GM08714 (cell line): ENCODE results near the gene ARSG.
"Not testable (repeated sequence)": the region's sequence is repeated elsewhere in the genome, so short reads cannot be mapped to it uniquely, and the experiment has no call there.

Experiments
- H3K4me3 ChIP-seq: fragments of 200-500 bp; sonication (Bioruptor generic); 2 replicates; pipeline ENCODE4 v1.5.1; 2014; ENCODE audit warnings: mild to moderate bottlenecking, low read length, inconsistent platforms
- ZNF274 ChIP-seq: IDR thresholded peaks from 2 replicates; pipeline ENCODE4 v1.6.1; 2012; ENCODE audit warnings: mild to moderate bottlenecking, low read depth, low read length

Gene ARSG

GRCh38 chr17:68293490-68294195, 2.3 kb downstream of the ARSG start:
- TF ChIP-seq ZNF274 = no peak
- no peak overlapping the region for H3K4me3 ChIP-seq

GRCh38 chr17:68294196-68294555, 2.9 kb downstream of the ARSG start:
- TF ChIP-seq ZNF274 = no peak
- no peak overlapping the region for H3K4me3 ChIP-seq

GRCh38 chr17:68294617-68295016, 3.3 kb downstream of the ARSG start:
- TF ChIP-seq ZNF274 = no peak
- H3K4me3 ChIP-seq = no peak overlapping the region

- no peak for TF ChIP-seq ZNF274
- H3K4me3 ChIP-seq = no peak overlapping the region
Observed at GRCh38 chr17:68295086-68295485, 3.8 kb downstream of the ARSG start.

- TF ChIP-seq ZNF274 = no peak
- no peak overlapping the region for H3K4me3 ChIP-seq
Observed at GRCh38 chr17:68296217-68297191, 5.2 kb downstream of the ARSG start.

GRCh38 chr17:68297195-68297594, 5.9 kb downstream of the ARSG start:
- no peak for TF ChIP-seq ZNF274
- no peak overlapping the region for H3K4me3 ChIP-seq

GRCh38 chr17:68298601-68299000, 7.3 kb downstream of the ARSG start:
- TF ChIP-seq ZNF274 = no peak
- H3K4me3 ChIP-seq = no peak overlapping the region

GRCh38 chr17:68299817-68300216, 8.5 kb downstream of the ARSG start:
- H3K4me3 ChIP-seq = no peak overlapping the region
- TF ChIP-seq ZNF274 = no peak

GRCh38 chr17:68301438-68301959, 10.2 kb downstream of the ARSG start:
- no peak overlapping the region for H3K4me3 ChIP-seq
- no peak for TF ChIP-seq ZNF274

- no peak for TF ChIP-seq ZNF274
- no peak overlapping the region for H3K4me3 ChIP-seq
Observed at GRCh38 chr17:68302066-68302564, 10.8 kb downstream of the ARSG start.

- no peak for TF ChIP-seq ZNF274
- H3K4me3 ChIP-seq = no peak overlapping the region
Observed at GRCh38 chr17:68302666-68303065, 11.4 kb downstream of the ARSG start.

- TF ChIP-seq ZNF274 = no peak
- no peak overlapping the region for H3K4me3 ChIP-seq
Observed at GRCh38 chr17:68304706-68305105, 13.4 kb downstream of the ARSG start.

- H3K4me3 ChIP-seq = no peak overlapping the region
- TF ChIP-seq ZNF274 = no peak
Observed at GRCh38 chr17:68305142-68305541, 13.8 kb downstream of the ARSG start.

- no peak overlapping the region for H3K4me3 ChIP-seq
- TF ChIP-seq ZNF274 = no peak
Observed at GRCh38 chr17:68306819-68307218, 15.5 kb downstream of the ARSG start.

- H3K4me3 ChIP-seq = no peak overlapping the region
- no peak for TF ChIP-seq ZNF274
Observed at GRCh38 chr17:68307443-68307842, 16.1 kb downstream of the ARSG start.

- H3K4me3 ChIP-seq = not testable (repeated sequence)
Observed at GRCh38 chr17:68308486-68308885, 17.2 kb downstream of the ARSG start.

GRCh38 chr17:68309066-68309670, 17.9 kb downstream of the ARSG start:
- not testable (repeated sequence) for H3K4me3 ChIP-seq
